ENCODE data around the gene STARD3. TPM values are rescaled to one million over a fixed set of nuclear protein-coding genes. Genes with fewer than 3 reads are reported as not detected.

The STARD3 gene
- total and polyA plus RNA-seq, 2 of the 13 experiments (the other 11 are each of a cell fraction or from before 2014, with no cell fraction given) = 34.6 to 100 TPM

DNA sequence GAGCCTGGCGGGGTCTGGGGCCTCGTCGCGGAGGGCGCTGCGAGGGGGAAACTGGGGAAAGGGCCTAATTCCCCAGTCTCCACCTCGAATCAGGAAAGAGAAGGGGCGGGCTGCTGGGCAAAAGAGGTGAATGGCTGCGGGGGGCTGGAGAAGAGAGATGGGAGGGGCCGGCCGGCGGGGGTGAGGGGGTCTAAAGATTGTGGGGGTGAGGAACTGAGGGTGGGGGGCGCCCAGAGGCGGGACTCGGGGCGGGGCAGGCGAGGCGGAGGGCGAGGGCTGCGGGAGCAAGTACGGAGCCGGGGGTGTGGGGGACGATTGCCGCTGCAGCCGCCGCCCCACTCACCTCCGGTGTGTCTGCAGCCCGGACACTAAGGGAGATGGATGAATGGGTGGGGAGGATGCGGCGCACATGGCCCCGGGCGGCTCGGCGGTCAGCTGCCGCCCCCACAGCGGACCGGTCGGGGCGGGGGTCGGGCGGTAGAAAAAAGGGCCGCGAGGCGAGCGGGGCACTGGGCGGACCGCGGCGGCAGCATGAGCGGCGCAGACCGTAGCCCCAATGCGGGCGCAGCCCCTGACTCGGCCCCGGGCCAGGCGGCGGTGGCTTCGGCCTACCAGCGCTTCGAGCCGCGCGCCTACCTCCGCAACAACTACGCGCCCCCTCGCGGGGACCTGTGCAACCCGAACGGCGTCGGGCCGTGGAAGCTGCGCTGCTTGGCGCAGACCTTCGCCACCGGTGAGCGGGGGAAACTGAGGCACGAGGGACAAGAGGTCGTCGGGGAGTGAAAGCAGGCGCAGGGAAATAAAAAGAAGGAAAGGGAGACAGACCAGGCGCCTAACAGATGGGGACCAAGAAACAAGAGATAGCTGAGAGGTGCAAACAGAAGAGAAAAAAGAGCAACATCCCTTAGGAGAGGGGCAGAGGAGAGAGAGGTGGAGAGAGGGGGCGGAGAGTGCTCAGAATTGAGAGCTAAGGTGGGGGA lies 31.3 kb downstream of the STARD3 start, which contains the start of gene PNMT (continued):
- no peak for TF ChIP-seq CBX2 (IDR thresholded peaks at IDR 0.05; ENCODE audit: low read depth, low read length)
- peak; percentile 92; the same call in 1 of the 2 replicates for TF ChIP-seq CBX2 (CRISPR knock-in tag; IDR thresholded peaks at IDR 0.05; ENCODE audit: low read depth)
- TF ChIP-seq ZNF713 (CRISPR knock-in tag; IDR thresholded peaks at IDR 0.05) = peak; percentile 85; the same call in 1 of the 2 replicates
- TF ChIP-seq MIER3 (CRISPR knock-in tag; IDR thresholded peaks at IDR 0.05; ENCODE audit: borderline replicate concordance) = peak; percentile 74; the same call in 1 of the 2 replicates
- TF ChIP-seq ZNF354B (CRISPR knock-in tag; IDR thresholded peaks at IDR 0.05) = no peak
- TF ChIP-seq ZNF124 (CRISPR knock-in tag; IDR thresholded peaks at IDR 0.05) = peak; percentile 54; the same call in 1 of the 2 replicates
- TF ChIP-seq CBX1 (IDR thresholded peaks at IDR 0.05; ENCODE audit: low read depth) = peak; percentile 50
- TF ChIP-seq ZZZ3 (CRISPR knock-in tag; IDR thresholded peaks at IDR 0.05; ENCODE audit: borderline replicate concordance) = no peak
- no peak for TF ChIP-seq MAF1 (CRISPR knock-in tag; IDR thresholded peaks at IDR 0.05; ENCODE audit: borderline replicate concordance)
- TF ChIP-seq, protein P1, sequence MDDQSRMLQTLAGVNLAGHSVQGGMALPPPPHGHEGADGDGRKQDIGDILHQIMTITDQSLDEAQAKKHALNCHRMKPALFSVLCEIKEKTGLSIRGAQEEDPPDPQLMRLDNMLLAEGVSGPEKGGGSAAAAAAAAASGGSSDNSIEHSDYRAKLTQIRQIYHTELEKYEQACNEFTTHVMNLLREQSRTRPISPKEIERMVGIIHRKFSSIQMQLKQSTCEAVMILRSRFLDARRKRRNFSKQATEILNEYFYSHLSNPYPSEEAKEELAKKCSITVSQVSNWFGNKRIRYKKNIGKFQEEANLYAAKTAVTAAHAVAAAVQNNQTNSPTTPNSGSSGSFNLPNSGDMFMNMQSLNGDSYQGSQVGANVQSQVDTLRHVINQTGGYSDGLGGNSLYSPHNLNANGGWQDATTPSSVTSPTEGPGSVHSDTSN (CRISPR knock-in tag; IDR thresholded peaks at IDR 0.05; ENCODE audit: borderline replicate concordance) = no peak
- no peak for TF ChIP-seq ZNF879 (CRISPR knock-in tag; IDR thresholded peaks at IDR 0.05)
- no peak for TF ChIP-seq CENPT (CRISPR knock-in tag; IDR thresholded peaks at IDR 0.05; ENCODE audit: low read depth)
- TF ChIP-seq, protein P2, sequence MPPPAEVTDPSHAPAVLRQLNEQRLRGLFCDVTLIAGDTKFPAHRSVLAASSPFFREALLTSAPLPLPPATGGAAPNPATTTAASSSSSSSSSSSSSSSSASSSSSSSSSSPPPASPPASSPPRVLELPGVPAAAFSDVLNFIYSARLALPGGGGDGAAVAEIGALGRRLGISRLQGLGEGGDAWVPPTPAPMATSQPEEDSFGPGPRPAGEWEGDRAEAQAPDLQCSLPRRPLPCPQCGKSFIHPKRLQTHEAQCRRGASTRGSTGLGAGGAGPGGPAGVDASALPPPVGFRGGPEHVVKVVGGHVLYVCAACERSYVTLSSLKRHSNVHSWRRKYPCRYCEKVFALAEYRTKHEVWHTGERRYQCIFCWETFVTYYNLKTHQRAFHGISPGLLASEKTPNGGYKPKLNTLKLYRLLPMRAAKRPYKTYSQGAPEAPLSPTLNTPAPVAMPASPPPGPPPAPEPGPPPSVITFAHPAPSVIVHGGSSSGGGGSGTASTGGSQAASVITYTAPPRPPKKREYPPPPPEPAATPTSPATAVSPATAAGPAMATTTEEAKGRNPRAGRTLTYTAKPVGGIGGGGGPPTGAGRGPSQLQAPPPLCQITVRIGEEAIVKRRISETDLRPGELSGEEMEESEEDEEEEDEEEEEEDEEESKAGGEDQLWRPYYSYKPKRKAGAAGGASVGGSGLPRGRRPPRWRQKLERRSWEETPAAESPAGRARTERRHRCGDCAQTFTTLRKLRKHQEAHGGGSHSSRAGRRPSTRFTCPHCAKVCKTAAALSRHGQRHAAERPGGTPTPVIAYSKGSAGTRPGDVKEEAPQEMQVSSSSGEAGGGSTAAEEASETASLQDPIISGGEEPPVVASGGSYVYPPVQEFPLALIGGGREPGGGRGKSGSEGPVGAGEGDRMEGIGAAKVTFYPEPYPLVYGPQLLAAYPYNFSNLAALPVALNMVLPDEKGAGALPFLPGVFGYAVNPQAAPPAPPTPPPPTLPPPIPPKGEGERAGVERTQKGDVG (CRISPR knock-in tag; IDR thresholded peaks at IDR 0.05; ENCODE audit: borderline replicate concordance) = peak; percentile 62; the same call in 1 of the 2 replicates
- TF ChIP-seq ZFP82 (CRISPR knock-in tag; IDR thresholded peaks at IDR 0.05; ENCODE audit: borderline replicate concordance) = 0 out of 2 replicates have a peak, but pooled peaks have one; percentile 41
- TF ChIP-seq NFE2L1 (CRISPR knock-in tag; IDR thresholded peaks at IDR 0.05; ENCODE audit: borderline replicate concordance) = no peak
- TF ChIP-seq MED8 (CRISPR knock-in tag; IDR thresholded peaks at IDR 0.05; ENCODE audit: insufficient replicate concordance) = no peak
- no peak for TF ChIP-seq TEAD2 (CRISPR knock-in tag; IDR thresholded peaks at IDR 0.05)
- TF ChIP-seq ZNF782 (CRISPR knock-in tag; IDR thresholded peaks at IDR 0.05; ENCODE audit: borderline replicate concordance) = 0 out of 2 replicates have a peak, but pooled peaks have one; percentile 67
- no peak for TF ChIP-seq ELF4 (CRISPR knock-in tag; IDR thresholded peaks at IDR 0.05; ENCODE audit: borderline replicate concordance)
- TF ChIP-seq, protein P3, sequence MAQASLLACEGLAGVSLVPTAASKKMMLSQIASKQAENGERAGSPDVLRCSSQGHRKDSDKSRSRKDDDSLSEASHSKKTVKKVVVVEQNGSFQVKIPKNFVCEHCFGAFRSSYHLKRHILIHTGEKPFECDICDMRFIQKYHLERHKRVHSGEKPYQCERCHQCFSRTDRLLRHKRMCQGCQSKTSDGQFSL (CRISPR knock-in tag; IDR thresholded peaks at IDR 0.05) = no peak
- TF ChIP-seq ZNF264 (CRISPR knock-in tag; IDR thresholded peaks at IDR 0.05) = no peak
- no peak for TF ChIP-seq HMG20B (CRISPR knock-in tag; conservative IDR thresholded peaks at IDR 0.05)
- TF ChIP-seq RBFOX2 (IDR thresholded peaks at IDR 0.05; ENCODE audit: low read depth, low read length) = peak; percentile 42; the same call in 1 of the 2 replicates
- no peak for TF ChIP-seq KDM5A (IDR thresholded peaks at IDR 0.05; ENCODE audit: borderline replicate concordance, low read length)

All from HepG2 (cell line).